RKO (cell line): ENCODE results near the gene IFI35.
"Not testable (repeated sequence)": the region's sequence is repeated elsewhere in the genome, so short reads cannot be mapped to it uniquely, and the experiment has no call there.

Experiments used
- DNase-seq: peaks from one replicate; pipeline ENCODE4 v3.0.0-alpha.2; 2016; ENCODE audit warnings: low spot score

The IFI35 gene

DNA sequence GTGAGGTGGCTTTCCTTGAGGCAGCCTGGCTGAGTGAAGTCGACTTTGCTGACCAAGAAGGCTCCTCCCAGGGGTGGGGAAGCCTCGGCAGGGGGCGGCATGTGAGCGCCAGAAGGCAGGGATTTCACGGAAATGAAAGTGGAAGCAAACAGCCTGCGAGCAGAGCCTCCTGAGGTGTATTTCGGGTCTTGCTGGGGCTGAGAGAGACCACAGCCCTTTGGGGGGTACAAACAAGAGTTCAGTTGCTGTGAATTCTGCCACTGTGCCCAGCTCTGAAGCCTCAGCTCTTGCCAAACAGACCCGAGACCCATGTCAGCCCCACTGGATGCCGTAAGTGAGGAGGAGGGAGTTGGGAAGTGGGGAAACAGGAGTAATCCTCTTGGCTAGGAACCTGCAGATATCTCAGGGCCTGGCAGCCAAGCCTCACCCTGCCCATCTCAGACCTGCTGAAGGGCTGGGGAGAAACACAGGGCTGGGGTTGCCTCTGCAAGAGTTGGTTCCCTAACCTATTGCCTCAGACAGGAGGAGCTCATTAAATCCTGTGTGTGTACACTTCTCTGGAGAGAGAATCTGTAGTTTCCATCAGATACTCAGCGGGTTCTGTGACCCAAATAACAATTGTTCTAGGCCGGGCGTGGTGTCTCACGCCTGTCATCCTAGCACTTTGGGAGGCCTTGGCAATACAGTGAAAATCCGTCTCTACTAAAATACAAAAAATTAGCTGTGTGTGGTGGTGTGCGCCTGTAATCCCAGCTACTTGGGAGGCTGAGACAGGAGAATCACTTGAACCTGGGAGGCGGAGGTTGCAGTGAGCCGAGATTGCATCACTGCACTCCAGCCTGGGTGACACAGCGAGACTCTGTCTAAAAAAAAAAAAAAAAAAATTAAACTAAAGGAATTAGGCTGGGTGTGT lies at the start of gene IFI35:
IFI35 (plus strand) TSS at position 146 of the 913 bp plus-strand sequence; CDS start at position 310, 164 bp downstream.
- peak; percentile 90 for DNase-seq

DNA sequence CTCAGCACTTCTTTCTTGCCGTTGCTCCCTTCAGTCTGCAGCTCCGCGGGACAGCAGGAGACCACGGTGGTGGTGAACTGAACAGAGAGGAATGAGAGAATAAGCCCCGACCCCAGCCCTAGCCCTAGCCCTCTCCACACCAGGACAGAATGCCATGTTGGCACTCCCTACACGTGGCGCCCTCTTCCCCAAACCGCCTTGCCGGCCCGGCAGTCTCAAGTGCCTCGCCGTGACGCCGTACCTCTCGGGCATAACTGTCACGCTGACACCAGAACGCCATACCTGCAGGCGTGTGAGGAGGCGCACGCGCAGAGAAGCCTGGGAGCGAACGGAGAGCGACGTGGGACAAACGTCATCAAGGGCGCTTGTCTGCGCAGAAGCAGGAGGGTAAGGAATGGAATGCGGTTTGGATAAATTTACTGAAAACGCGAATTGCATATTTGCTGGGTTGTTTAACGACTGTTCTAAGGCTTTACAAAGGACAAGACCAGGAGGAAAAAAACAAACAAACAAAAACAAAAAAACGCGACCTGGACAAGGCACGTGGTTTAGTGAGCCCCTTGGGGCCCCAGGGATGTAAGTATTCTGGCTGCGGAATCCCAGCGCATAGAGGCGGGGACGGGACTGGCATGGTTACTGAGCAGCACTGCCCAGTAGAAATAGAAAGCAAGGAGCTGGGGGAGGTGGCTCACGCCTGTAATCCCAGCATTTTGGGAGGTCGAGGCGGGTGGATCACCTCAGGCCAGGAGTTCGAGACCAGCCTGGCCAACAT lies 42.2 kb upstream of the IFI35 start, which contains the start of gene AARSD1:
AARSD1 (minus strand) TSS at position 294 of the 772 bp plus-strand sequence; CDS start at position 280, 14 bp downstream.
- peak; percentile 96 for DNase-seq

DNA sequence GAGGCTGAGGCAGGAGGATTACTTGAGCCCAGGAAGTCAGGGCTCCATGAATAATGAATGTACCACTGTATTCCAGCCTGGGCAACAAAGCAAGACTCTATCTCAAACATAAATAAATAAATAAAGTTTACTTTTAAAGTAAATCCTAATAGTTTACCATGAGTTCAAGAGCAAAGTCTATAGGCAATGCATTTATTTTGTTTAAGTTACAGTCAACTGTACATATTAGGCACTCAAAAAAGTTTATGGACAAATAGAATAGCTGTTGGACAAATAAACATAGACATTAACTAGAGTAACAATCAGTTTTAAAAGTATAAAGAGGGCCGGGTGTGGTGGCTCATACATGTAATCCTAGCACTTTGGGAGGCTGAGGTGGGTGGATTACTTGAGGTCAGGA lies 38.7 kb upstream of the IFI35 start:
- no peak for DNase-seq

DNA sequence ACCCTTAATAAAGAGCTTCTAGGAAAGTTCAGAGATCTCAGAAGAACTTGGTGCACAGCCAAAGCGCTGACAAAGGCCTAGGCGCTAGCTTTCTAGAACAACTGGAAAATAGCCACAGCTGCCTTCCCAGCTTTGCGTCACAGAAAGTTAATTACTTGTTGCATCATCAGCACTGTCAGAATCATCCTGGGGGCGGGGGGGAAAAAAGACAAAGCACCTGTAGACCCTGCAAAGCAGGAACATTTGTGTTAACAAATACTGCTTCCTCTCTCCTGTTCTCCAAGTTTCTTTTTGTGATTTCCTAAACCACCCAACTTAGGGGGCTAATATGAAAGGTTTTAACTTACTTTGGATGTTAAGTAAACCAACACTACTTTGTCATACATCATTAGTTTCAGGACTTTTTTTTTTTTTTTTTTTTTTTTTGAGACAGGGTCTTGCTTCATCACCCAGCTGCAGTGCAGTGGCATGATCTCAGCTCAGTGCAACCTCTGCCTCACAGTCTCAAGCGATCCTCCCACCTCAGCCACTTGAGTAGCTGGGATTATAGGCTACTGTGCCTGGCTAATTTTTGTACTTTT lies 37.5 kb upstream of the IFI35 start:
- no peak for DNase-seq

DNA sequence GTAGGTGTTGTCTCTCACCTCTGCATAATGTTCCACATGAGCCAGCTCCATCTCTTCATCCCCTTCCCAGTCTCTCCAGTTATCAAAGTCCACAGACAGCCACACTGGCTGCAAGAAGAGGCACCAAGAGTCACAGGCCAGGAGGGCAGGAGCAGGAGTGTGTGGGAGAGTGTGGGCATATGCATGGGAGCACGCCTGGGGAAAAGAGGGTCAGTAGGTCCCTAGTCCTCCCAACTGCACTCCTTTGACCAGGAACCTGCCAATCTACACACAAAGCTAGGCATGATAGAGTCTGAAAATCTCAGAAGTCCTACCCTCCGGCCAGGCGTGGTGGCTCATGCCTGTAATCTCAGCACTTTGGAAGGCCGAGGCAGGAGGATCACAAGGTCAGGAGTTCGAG lies 35.0 kb upstream of the IFI35 start:
- no peak for DNase-seq

DNA sequence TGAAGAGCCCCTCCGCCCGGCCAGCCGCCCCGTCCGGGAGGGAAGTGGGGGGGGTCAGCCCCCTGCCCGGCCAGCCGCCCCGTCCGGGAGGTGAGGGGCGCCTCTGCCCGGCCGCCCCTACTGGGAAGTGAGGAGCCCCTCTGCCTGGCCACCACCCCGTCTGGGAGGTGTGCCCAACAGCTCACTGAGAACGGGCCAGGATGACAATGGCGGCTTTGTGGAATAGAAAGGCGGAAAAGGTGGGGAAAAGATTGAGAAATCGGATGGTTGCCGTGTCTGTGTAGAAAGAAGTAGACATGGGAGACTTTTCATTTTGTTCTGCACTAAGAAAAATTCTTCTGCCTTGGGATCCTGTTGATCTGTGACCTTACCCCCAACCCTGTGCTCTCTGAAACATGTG lies 33.3 kb upstream of the IFI35 start:
- DNase-seq, result not testable (repeated sequence)

DNA sequence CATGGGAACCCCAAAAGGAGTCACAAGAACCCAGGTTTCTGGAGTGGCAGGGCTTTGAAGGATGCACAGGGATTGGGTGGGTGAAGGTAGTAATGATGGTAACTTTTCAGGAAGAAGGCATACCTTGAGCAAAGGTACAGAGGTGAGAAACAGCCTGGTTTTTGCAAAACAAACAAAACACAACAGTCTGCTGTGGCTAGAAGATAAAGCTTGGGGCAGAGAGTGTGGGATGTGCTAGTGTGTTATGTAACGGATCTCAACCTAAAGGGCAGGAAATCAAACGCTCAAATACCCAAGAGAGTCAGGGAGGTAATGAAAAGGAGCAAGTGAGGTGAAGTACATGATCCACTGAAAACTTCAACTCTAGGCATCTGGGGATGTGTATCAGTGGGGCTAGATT lies 31.3 kb upstream of the IFI35 start:
- DNase-seq, result no peak

DNA sequence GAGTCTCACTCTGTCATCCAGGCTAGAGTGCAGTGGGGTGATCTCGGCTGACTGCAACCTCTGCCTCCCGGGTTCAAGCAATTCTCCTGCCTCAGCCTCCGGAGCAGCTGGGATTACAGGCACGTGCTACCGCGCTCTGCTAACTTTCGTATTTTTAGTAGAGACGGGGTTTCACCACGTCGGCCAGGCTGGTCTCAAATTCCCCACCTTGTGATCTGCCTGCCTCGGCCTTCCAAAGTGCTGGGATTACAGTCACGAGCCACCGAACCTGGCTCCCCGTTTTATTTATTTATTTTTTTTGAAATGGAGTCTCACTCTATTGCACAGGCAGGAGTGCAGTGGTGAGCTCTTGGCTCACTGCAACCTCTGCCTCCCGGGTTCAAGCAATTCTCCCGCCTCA lies 30.9 kb upstream of the IFI35 start:
- not testable (repeated sequence) for DNase-seq

DNA sequence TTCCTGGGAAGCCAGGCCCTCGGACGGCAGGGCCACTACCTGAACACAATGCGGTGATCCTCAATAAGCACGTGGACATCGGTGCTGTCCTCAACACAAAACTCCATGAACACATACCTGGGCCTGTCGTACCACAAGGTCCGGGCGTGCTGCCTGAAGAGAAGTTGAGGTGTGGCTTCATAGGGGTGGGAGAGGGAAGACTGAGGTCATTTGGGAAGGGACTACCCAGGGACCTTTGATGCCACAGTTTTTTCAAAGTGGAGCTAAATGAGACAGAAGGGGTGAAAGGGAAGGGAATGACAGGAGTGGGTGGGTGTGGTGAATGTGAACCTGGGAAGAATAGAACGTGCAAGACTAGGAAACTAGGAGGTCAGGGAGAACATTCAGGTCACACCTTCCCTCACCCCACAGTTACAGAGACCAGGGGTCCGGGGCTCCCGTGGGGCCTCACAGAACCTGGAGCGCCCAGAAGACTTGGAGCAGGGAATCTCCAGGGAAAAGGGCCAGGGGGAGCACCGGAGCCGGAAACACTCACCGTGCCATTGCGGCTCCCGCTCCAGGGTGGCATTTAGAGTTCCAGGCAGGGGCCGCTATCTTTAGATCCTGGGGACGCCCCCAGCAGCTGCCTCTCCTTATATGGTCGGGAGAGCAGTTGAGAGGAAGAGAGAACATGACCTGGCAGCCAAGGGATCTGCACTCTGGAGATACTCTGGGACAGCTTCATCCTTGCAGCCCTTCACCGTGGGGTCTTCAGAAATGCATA lies 26.9 kb upstream of the IFI35 start, which contains the start of gene PTGES3L:
PTGES3L (minus strand) TSS at position 570 of the 763 bp plus-strand sequence; CDS start at position 543, 27 bp downstream.
- peak; percentile 75 for DNase-seq

DNA sequence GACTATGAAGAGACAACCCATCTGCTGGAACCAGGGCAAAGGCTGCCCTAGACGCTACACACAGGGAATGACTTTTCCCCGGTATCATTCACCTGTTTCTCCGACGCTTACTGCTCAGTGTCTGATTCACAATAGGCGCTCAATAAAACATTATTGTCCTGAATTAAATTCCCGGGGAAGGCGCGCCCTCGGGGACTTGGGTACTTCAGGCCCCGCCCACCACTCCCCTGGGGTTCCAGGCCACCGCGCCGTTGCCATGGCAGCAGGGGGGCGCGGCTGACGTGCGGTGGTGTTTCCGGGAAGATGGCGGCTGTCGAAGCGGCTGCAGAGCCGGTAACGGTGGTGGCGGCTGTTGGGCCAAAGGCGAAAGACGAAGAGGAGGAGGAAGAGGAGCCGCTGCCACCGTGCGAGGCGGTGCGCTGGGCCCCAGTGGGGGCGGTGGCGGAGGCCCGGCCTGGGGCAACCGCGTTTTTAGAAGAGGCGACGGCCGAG lies 26.3 kb upstream of the IFI35 start, which contains the start of gene RUNDC1:
RUNDC1 (plus strand) TSS at position 292 of the 492 bp plus-strand sequence; CDS start at position 304, 12 bp downstream.
- peak; percentile 87 for DNase-seq

DNA sequence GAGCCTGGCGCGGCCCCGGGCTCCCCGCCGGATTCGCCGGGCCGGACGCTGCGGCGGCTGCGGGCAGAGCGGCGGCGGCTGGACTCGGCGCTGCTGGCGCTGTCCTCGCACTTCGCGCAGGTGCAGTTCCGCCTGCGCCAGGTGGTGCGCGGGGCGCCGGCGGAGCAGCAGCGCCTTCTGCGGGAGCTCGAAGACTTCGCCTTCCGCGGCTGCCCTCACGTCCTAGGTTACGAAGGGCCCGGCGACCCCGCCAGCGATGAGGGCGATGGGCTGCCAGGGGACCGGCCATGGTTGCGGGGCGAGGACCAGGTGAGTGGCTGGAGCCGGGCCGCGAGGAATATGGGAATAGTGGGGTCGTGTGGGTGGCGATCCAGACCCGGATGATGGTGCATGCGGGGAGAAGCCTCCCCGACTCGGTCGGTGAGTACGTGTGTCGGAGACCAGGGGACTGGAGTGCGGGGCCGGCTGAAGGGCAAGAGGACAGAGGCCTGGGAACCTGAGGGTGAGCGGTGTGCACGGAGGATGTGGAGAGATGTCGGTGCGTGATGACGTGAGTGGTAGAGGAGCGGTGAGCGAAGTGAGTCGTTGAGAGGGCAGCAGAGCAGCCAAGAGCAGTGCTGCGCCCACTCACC lies 25.7 kb upstream of the IFI35 start:
- DNase-seq, result peak; percentile 75

DNA sequence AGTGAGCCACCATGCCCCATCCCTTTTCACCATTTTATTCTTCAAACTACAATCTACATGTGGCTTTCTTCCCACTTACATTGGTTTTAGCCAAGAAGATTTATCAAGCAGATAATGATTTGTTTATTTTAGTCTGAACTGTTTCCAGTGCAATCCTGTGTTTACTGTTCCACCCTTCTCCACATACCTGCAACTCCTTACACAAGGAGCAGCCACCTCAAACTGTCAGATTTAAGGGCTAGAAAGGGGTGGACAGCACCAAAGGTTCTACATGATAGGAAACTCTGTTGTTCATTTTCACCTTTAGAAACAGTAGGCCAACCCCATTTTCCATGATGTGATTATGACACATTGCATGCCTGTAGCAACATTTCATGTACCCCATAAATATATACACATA lies 24.3 kb upstream of the IFI35 start:
- no peak for DNase-seq

DNA sequence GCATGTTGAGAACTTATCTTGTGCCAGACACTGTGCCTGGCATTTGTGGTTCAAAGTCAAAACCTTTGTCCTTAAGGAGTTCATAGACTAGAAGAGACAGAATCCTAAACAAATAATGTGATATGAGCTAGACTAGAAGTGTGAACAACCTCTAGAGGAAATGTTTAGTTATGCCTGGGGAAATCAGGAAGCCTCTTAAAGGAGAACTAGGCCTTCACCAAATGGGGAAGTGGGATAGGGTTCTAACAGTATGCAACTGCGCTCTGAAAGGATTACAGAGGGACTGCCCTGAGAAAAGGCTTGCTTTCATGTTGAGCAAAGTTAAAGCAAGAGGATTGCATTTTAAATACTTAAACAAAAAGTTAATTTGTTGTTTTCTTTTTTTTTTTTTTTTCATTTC lies 21.4 kb upstream of the IFI35 start:
- DNase-seq, result no peak

DNA sequence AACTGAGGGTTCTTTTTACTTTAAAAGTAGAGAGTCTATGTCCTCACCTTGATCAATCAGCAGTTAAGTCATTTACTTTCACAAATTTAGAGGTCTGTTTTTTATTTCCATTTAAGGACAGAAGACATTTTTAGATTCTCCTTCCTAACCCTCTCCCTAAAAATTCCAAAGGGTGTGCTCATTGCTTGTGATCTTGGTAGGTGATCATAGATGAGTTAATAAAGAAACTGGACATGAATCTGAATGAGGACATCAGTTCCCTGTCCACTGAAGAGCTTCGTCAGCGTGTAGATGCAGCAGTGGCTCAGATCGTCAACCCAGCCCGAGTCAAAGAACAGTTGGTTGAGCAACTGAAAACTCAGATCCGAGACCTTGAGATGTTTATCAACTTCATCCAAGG lies 17.4 kb upstream of the IFI35 start:
- no peak for DNase-seq

DNA sequence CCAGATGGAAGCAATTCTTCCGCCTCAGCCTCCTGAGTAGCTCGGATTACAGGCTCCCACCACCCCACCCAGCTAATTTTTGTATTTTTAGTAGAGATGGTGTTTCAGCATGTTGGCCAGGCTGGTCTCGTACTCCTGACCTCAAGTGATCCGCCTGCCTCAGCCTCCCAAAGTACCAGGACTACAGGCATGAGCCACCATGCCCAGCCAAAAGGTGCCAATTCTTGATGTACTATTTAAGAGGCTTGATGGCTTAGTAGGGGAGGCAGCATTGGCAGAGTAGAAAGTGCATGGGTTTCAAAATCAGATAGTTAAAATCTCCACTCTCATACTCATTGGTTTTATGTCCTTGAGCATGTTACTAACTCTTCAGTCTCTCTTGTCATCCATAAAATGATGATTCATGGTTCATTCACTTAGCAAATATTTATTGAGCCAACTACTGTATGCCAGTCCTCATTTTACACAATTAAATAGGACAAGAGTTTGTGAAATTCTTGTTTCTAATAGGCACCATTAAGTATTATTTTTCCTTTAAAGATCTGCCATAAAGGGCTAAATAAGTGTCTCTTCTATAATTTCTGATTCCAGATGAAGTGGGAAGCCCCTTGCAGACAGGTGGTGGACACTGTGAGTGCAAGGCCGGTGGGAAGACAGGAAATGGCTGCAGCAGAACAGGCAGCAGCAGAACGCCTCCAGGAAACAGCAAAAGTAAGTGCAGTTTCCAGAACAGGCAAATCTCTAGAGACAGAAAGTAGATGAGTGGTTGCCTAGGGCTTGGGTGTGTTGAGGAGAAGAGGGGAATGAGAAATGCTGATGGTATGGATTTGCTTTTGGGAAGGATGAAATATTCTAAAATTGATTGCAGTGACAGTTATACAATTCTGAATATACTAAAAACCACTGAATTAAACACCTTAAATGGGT lies 16.6 kb upstream of the IFI35 start:
- peak; percentile 49 for DNase-seq

DNA sequence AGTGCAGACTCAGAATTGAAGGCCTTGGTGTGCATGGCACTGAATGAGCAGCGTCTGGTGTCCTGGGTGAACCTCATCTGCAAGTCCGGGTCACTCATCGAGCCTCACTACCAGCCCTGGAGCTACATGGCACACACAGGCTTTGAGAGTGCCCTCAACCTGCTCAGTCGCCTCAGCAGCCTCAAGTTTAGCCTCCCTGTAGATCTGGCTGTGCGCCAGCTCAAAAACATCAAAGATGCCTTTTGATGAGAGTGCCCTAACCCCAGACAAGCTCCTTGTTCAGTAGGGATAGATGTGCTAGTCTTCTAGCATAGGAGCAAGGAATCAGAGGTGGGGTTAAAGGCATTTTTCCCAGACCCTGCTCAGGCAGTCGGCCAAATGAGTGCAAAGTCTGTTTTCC lies 15.1 kb upstream of the IFI35 start:
- DNase-seq, result no peak

DNA sequence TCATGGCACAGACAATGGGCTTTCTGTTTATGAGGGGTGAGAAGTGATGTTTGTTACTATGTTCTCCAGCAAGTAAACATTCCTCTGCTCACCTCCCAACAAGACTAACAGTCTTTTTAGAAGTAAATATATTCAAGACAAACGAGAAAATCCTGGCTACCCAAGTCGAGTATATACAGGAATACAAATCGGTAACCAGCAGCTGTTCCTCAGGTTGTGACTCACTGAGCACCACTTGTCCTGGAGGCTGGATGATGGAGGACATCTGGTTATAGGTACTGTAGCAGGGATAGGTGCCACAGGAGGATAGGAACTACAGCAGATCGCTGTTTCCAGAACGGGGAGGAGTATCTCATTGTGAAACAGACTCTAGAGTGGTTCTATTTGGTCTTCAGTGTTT lies 13.7 kb upstream of the IFI35 start:
- no peak for DNase-seq

DNA sequence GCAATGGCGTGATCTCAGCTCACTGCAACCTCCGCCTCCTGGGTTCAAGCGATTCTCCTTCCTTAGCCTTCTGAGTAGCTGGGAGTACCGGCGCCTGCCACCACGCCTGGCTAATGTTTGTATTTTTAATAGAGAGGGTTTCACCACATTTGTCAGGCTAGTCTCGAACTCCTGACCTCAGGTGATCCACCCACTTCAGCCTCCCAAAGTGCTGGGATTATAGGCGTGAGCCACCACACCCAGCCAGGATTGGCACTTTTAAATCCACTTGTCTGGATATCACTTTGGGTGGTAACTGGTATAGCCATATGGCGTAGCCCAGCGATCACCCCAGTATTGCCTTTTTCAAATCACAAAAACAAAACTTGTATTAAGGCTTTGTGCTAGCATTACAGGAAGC lies 12.7 kb upstream of the IFI35 start:
- not testable (repeated sequence) for DNase-seq

DNA sequence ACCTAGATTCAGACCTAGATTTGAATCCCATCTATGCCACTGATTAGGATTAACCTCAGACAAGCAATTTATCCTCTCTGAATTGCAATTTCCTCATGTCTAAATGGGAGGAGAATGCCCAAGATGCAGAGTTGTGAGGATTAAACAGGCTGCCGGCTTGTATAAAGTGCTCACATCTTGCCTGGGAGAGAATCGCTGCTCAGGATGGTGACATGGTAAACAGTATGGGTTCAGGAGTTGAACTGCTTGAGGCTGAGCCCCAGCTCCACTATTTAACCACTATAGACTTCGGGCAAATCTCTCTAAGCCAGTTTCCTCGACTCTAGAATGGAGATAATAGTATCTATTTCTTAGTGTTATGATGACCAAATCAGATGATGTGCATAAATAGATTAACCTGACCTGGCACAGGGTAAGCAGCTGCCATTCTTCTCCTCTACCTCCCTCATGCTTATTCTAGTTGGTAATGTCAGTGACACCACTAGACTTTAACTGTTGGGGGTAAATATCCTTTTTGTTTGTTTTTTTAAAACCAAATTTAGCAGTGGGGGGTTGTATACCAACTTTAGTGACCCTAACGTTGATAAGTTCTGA lies 9.1 kb upstream of the IFI35 start:
- DNase-seq, result peak; percentile 34
